ENCODE data around the gene AGPS.

Gene AGPS

DNA sequence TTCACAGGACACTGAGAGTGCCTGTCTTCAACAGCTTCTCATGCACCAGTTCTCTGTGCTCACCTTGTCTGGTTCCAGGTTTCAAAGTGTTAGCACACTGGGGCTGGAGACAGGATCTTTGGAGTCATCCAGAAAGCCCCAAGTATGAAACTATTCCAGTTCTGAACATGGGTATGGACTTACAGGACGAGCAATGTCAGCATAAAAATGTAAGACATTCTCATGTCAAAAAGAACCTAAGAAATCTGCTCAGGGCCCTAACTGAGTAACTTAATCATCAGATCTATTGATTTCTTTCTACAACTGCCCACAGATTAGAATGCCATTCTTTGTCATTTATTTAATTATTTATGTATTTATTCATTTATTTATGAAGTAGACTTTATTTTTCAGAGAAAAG, 184.5 kb downstream of the AGPS start:
- H3K27ac ChIP-seq = no peak overlapping the region
- TF ChIP-seq, protein P1, sequence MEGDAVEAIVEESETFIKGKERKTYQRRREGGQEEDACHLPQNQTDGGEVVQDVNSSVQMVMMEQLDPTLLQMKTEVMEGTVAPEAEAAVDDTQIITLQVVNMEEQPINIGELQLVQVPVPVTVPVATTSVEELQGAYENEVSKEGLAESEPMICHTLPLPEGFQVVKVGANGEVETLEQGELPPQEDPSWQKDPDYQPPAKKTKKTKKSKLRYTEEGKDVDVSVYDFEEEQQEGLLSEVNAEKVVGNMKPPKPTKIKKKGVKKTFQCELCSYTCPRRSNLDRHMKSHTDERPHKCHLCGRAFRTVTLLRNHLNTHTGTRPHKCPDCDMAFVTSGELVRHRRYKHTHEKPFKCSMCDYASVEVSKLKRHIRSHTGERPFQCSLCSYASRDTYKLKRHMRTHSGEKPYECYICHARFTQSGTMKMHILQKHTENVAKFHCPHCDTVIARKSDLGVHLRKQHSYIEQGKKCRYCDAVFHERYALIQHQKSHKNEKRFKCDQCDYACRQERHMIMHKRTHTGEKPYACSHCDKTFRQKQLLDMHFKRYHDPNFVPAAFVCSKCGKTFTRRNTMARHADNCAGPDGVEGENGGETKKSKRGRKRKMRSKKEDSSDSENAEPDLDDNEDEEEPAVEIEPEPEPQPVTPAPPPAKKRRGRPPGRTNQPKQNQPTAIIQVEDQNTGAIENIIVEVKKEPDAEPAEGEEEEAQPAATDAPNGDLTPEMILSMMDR (conservative IDR thresholded peaks at IDR 0.05) = no peak

DNA sequence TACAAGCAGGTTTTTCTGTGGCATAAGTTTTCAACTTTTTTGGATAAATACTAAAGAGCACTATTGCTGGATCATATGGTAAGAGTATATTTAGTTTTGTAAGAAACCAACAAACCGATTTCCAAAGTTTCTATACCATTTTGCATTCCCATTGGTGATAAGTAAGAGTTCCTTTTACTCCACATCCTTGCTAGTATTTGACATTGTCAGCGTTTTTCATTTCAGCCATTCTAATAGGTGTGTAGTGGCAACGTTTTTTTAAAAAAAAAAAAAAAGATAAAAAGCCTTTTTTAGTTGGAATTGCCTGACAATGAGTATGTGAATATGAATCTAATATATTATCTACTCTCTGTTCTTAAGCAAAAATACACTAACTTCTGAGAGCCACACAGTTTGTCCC, 185.9 kb downstream of the AGPS start:
- H3K27ac ChIP-seq = no peak overlapping the region
- TF ChIP-seq, protein P1 (conservative IDR thresholded peaks at IDR 0.05) = no peak

DNA sequence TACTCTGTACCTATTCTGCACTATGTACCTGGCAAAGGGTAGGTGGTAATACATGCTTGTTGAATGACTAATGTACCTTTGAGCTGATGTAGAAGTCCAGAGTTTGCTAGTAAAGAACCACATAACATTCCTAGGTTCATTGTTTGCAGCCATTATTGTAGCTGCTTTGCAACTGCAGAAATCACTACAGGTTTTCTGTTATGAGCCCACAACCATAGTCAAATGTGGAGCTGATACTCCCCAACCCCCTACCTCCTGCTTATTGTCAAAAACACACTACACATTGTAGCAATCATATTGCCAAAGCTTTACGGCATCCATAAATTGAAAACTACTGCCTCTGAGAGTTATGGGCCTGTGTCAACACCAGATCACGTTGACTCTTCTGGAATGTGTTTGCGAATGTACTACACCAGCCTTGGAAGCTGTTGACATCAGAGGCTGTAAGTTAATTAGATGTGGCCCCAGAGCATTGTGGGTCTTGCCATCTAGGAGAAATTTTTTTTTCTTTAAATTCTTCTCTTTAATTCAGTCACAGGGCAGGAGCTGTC, 187.0 kb downstream of the AGPS start:
- TF ChIP-seq, protein P1 (conservative IDR thresholded peaks at IDR 0.05) = no peak
- H3K27ac ChIP-seq = no peak overlapping the region

DNA sequence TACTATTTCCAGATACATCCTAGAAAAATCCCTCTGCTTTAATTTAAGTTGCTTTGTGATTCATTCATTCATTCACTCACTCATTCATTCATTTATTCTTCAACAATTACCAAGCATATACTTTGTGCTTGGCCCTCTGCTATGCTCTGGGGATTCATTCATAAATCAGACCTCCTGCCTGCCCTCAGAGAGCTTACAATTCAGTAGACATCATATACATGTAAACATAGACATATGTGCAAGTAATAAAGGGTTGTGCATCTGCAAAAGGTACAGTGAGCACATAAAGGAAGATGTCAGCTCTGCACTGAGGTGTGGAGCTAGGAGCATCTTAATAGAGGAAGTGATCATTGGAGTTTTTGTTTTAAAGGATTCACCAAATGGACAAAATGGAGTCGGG, 189.4 kb downstream of the AGPS start:
- no peak overlapping the region for H3K27ac ChIP-seq
- TF ChIP-seq, protein P1 (conservative IDR thresholded peaks at IDR 0.05) = no peak

DNA sequence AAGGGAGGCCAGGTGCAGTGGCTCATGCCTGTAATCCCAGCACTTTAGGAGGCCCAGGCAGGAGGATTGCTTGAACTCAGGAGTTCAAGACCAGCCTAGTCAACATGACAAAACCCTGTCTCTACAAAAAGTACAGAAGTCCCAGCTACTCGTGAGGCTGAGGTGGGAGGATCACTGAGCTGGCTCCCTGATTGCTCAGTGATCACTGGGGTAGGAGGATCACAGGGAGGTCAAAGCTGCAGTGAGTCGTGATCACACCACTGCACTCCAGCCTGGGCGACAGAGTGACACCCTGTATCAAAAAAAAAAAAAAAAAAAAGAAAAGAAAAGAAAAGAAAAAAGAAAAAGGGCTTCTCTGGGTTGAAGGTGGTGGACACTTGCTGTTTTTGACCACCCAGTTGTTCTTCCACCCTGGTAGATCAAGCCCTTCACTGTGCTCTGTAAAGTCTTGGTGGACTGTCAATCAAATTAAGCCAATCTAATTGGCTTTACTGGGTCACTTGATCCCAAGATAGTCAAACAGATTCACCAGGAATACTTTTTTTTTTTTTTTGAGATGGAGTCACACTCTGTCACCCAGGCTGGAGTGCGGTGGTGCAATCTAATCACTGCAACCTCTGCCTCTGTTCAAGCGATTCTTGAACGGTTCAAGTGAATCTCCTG, 191.6 kb downstream of the AGPS start:
- H3K27ac ChIP-seq = no peak overlapping the region
- TF ChIP-seq, protein P1 (conservative IDR thresholded peaks at IDR 0.05) = no peak

DNA sequence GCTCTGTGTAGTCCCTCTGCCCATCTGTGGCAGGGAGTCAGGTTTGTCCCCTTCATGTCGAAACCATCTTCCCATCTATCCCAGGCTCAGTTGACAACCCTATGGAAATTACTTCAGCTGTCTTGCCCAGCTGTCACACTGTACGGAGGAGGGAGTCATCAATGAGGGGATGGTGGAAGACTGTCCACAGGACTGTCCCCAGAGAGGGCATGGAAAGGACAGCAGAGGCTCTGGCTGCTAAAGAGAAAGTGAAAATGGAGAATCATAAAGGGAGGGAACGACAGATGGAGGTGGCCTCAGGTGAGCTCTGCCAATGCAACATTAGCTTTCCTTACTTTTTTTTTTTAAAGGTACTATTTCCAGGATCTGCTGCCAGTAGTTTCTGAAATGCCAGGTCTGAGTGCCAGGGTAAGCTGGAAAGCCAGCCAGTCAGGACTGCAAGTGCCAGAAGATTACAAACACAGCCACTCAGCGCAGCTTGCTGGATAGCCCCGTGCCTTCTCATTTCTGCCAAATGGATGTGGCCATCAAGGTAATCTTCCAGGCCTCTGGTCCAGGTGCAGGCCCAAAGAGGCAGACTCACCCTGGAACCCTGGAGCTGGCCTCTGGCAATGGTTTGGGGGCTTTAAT, 192.8 kb downstream of the AGPS start:
- no peak overlapping the region for H3K27ac ChIP-seq
- TF ChIP-seq, protein P1 (conservative IDR thresholded peaks at IDR 0.05) = no peak

DNA sequence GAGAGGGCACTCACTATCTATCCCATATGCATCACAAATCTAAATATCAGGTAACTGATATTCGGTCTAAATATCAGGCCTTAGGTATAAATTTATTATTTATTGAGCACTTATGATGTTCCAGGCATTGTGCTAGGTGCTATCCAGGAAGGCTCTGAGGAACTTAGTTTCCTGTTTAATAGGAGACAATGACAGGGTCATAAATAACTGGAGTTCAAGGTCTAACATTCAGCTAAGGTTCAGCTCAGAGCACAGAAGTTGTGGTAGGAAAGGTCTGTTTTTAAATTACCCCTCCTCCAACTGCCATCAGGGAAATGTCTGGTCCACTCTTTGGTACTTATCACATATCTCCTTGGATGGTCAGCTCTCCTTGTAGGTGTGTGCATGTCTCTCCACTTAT, 193.6 kb downstream of the AGPS start:
- H3K27ac ChIP-seq = no peak overlapping the region
- TF ChIP-seq, protein P1 (conservative IDR thresholded peaks at IDR 0.05) = no peak

Measured in VCaP (cell line).